ENCODE results near the gene SCNN1A. TPM values are rescaled to one million over a fixed set of nuclear protein-coding genes. Genes with fewer than 3 reads are reported as not detected.

SCNN1A gene
- total RNA-seq, 2 experiments from 2014 or later, result 0.35 to 1.0 TPM

DNA sequence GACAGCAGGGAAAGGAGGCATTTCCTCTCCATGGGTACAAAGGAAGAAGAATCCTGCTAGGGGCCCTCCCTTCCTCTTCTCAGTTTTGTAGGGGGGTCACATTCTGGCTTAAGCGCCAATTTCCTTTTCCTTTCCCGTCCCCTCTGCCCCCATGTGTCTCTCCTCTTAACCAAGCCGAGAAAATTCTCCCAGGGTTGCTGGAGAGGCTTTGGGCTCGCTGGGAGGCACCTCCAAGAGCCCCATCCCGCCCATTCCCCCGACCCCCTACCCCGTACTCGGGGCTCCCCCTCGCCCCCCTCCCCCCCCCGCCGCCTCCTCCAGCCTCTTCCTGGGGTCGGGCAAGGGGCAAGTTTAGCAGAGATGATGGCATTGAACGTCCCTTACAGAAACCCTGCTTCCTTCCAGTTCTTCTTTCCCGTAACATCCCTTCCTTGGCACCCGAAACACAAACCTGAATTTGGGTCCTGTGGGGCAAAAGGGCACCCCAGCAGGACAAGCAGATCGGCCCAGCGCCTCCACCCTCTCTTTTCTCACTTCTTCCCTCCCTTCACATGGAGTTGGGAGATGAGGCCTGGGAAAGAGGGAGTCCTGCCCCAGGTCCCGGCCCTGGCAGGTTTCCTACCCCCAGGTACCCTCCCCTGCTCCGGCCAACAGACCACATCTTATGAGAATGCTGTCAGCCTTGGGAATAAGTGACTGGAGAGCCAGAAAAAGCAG is 51.2 kb downstream of the SCNN1A start:
- peaks cover 30% of the 10 kb centered on the region for H3K4me1 ChIP-seq (ENCODE audit: insufficient read depth, low read length, poor library complexity, severe bottlenecking)
- H3K4me2 ChIP-seq (ENCODE audit: low read length), result peak overlapping the region; percentile 73
- ChIA-PET CTCF (ENCODE audit: unreplicated experiment) (interaction anchor here (1.7 kb wide), 1 partner anchor 11 kb away, joined by 7 read pairs; no protein-coding TSS in a partner anchor), POLR2A (interaction anchor here (1.5 kb wide), 1 partner anchor 11 kb away, joined by 6 read pairs; no protein-coding TSS in a partner anchor)
- no peaks in the 10 kb centered on the region for H4K20me1 ChIP-seq (ENCODE audit: insufficient read depth, low read length)
- intact Hi-C loops (cut with micrococcal nuclease; ENCODE audit: unreplicated experiment), result loop anchor here (1.0 to 5.0 kb wide), 3 partner anchors 43 to 138 kb away; no protein-coding TSS in a partner anchor
- peaks cover 8% of the 10 kb centered on the region; the same call in 1 of the 2 replicates for H3K36me3 ChIP-seq (ENCODE audit: insufficient read depth, low read length)
- no TSS peak for BruUV-seq (replicated peaks)
- no peaks in the 10 kb centered on the region for H3K9me2 ChIP-seq (ENCODE audit: insufficient read depth, low read length)
- TF ChIP-seq, protein P1, sequence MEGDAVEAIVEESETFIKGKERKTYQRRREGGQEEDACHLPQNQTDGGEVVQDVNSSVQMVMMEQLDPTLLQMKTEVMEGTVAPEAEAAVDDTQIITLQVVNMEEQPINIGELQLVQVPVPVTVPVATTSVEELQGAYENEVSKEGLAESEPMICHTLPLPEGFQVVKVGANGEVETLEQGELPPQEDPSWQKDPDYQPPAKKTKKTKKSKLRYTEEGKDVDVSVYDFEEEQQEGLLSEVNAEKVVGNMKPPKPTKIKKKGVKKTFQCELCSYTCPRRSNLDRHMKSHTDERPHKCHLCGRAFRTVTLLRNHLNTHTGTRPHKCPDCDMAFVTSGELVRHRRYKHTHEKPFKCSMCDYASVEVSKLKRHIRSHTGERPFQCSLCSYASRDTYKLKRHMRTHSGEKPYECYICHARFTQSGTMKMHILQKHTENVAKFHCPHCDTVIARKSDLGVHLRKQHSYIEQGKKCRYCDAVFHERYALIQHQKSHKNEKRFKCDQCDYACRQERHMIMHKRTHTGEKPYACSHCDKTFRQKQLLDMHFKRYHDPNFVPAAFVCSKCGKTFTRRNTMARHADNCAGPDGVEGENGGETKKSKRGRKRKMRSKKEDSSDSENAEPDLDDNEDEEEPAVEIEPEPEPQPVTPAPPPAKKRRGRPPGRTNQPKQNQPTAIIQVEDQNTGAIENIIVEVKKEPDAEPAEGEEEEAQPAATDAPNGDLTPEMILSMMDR (conservative IDR thresholded peaks at IDR 0.05; ENCODE audit: low read length), result no peak
- no peak for TF ChIP-seq EZH2phosphoT487 (IDR thresholded peaks at IDR 0.05; ENCODE audit: borderline replicate concordance, low read depth, low read length)
- DNase-seq (ENCODE audit: low spot score), result no peak
- peak overlapping the region; percentile 59 for H3K27ac ChIP-seq (ENCODE audit: low read depth, low read length, poor library complexity, severe bottlenecking)
- H3K4me3 ChIP-seq (ENCODE audit: low read depth, low read length, poor library complexity, severe bottlenecking), result peak overlapping the region; percentile 34
- H3K79me2 ChIP-seq (ENCODE audit: insufficient read depth, low read depth, low read length), result no peaks in the 10 kb centered on the region
- peak overlapping the region; percentile 94 for H2AFZ ChIP-seq (ENCODE audit: low read length)
- no peaks in the 10 kb centered on the region for H3K9me3 ChIP-seq (ENCODE audit: low read length)

DNA sequence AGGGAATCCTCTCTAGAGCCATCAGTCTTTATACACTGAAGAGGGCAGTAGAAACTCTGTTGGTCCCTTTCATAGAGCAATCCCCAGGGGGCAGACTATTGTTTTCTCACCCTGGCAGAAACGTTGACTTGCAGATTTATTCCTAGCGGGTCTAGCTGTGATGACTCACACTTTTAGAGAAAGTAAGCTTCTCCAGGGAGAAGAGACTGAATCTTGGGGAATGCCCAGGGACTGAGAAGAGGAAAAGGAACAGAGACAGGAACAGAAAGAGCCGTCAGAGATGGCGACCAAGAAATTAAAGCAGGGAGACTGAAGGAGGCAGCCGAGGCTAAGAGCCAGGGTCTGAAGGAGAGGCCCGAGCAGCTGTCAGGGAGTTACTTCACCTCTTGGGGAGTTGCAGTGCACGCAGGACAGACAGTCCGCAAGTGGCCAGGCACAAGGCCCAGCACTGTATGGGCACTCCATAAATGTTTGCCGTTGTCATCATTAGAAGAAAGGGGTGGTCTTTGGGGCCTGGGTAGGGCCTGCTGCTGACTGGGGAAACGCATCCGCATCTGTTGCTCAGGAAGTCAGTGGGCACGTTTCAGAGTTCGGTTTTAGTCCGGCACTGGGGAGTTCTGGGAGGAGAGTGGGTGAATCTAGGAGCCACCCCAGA is 51.9 kb downstream of the SCNN1A start:
- Histone ChIP-seq H4K20me1 (ENCODE audit: insufficient read depth, low read length) (no peaks in the 10 kb centered on the region), H3K79me2 (ENCODE audit: insufficient read depth, low read depth, low read length) (no peaks in the 10 kb centered on the region), H3K36me3 (ENCODE audit: insufficient read depth, low read length) (peaks cover 5% of the 10 kb centered on the region; the same call in 1 of the 2 replicates), H3K9me3 (ENCODE audit: low read length) (no peaks in the 10 kb centered on the region), H3K4me1 (ENCODE audit: insufficient read depth, low read length, poor library complexity, severe bottlenecking) (peaks cover 30% of the 10 kb centered on the region), H3K27ac (ENCODE audit: low read depth, low read length, poor library complexity, severe bottlenecking) (peak overlapping the region; percentile 59), H3K4me2 (ENCODE audit: low read length) (peak overlapping the region; percentile 73), H3K9me2 (ENCODE audit: insufficient read depth, low read length) (no peaks in the 10 kb centered on the region), H3K4me3 (ENCODE audit: low read depth, low read length, poor library complexity, severe bottlenecking) (peak overlapping the region; percentile 34), H2AFZ (ENCODE audit: low read length) (peak overlapping the region; percentile 94)
- no TSS peak for BruUV-seq (replicated peaks)
- DNase-seq (ENCODE audit: low spot score), result peak; percentile 77
- intact Hi-C loops (cut with micrococcal nuclease; ENCODE audit: unreplicated experiment), result loop anchor here (1.0 to 5.0 kb wide), 3 partner anchors 44 to 139 kb away; no protein-coding TSS in a partner anchor
- TF ChIP-seq, protein P1 (conservative IDR thresholded peaks at IDR 0.05; ENCODE audit: low read length), result peak; percentile 88
- TF ChIP-seq EZH2phosphoT487 (IDR thresholded peaks at IDR 0.05; ENCODE audit: borderline replicate concordance, low read depth, low read length), result no peak
- ChIA-PET CTCF (ENCODE audit: unreplicated experiment) (interaction anchor here (1.7 kb wide), 1 partner anchor 11 kb away, joined by 7 read pairs; no protein-coding TSS in a partner anchor), POLR2A (interaction anchor here (0.9 to 1.5 kb wide), 2 partner anchors 12 to 21 kb away, joined by 3 to 6 read pairs; no protein-coding TSS in a partner anchor)
